Mesodermal cell (in vitro differentiated cells): ENCODE results near the gene LUC7L3. TPM values are rescaled to one million over a fixed set of nuclear protein-coding genes. Genes with fewer than 3 reads are reported as not detected.

Experiments
- H3K27ac ChIP-seq: 2 replicates; pipeline ENCODE4 v1.7.0; 2013; ENCODE audit warnings: mild to moderate bottlenecking, low read depth, low read length, moderate library complexity; ENCODE audit not compliant: severe bottlenecking
- H3K36me3 ChIP-seq: 2 replicates; pipeline ENCODE4 v1.7.1; 2013; ENCODE audit warnings: mild to moderate bottlenecking, low read length, moderate library complexity; ENCODE audit not compliant: control insufficient read depth, insufficient read depth
- H3K4me1 ChIP-seq: one replicate; pipeline ENCODE4 v1.7.1; 2013; ENCODE audit warnings: mild to moderate bottlenecking, low read length; ENCODE audit not compliant: insufficient read depth, control insufficient read depth, poor library complexity, severe bottlenecking
- H3K4me3 ChIP-seq: 2 replicates; pipeline ENCODE4 v1.7.0; 2013; ENCODE audit warnings: low read length, control low read depth, mild to moderate bottlenecking; ENCODE audit not compliant: insufficient read depth, poor library complexity, severe bottlenecking; ENCODE audit errors: extremely low read depth
- H3K9me3 ChIP-seq: 2 replicates; pipeline ENCODE4 v1.7.1; 2013; ENCODE audit warnings: mild to moderate bottlenecking, low read length, moderate library complexity; ENCODE audit not compliant: control insufficient read depth
- WGBS, 2 experiments: methylation state at CpG; one replicate each; pipeline ENCODE4 v1.1.5; 2013; ENCODE audit warnings: missing lambda C conversion rate in 2 of 2; ENCODE audit not compliant: insufficient coverage in 2 of 2; 5-methylcytosine and 5-hydroxymethylcytosine counted together
- polyA plus RNA-seq, 2 experiments: library from polyadenylated mRNA; stranded (reverse); fragments of 50-300 nt; gene quantifications; one replicate each; pipeline ENCODE4 v1.2.3, GENCODE V29; 2013

LUC7L3 gene, protein sequence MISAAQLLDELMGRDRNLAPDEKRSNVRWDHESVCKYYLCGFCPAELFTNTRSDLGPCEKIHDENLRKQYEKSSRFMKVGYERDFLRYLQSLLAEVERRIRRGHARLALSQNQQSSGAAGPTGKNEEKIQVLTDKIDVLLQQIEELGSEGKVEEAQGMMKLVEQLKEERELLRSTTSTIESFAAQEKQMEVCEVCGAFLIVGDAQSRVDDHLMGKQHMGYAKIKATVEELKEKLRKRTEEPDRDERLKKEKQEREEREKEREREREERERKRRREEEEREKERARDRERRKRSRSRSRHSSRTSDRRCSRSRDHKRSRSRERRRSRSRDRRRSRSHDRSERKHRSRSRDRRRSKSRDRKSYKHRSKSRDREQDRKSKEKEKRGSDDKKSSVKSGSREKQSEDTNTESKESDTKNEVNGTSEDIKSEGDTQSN
- 147 TPM for polyA plus RNA-seq (2013, experiment 1 of 2)
- polyA plus RNA-seq (2013, experiment 2 of 2) = 164 TPM

- H3K27ac ChIP-seq = peak within 1 kb of the TSS; percentile 99
- H3K36me3 ChIP-seq = peaks cover 12% of the 10 kb centered on the region
- 9 to 13% methylated on average over 44 to 58 of the region's 76 CpGs for WGBS, 2 experiments
- no peaks in the 10 kb centered on the region for H3K9me3 ChIP-seq
- peak within 1 kb of the TSS; percentile 77 for H3K4me3 ChIP-seq
- peaks cover 3% of the 10 kb centered on the region for H3K4me1 ChIP-seq
These were observed at the start of gene LUC7L3 for GRCh38 chr17:50719144-50719923. LUC7L3 (plus strand) TSS chr17:50719603; CDS start chr17:50719733, 130 bp downstream.

DNA sequence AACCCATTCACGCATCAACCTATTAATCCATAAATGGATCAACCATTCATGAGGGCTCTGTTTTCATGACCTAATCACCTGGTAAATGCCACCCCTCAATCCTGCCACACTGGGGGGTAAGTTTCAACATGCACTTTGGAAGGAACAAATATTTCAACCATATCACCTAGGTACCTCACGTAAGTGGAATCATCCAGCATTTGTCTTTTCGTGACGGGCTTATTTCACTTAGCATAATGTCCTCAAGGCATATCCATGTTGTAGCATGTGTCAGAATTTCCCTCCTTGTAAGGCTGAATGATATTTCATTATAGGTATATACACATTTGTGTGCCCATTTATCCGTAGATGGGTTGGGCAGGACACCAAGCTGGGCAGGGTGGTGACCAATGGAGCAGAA is 47.3 kb upstream of the LUC7L3 start:
- no peaks in the 10 kb centered on the region for H3K9me3 ChIP-seq
- H3K36me3 ChIP-seq = no peaks in the 10 kb centered on the region
- H3K4me1 ChIP-seq = peaks cover 16% of the 10 kb centered on the region
- H3K4me3 ChIP-seq = no peak overlapping the region
- 88 to 100% methylated on average over 2 to 3 of the region's 5 CpGs for WGBS, 2 experiments
- H3K27ac ChIP-seq = no peak overlapping the region

GRCh38 chr17:50672831-50673551 is 46.4 kb upstream of the LUC7L3 start:
- Histone ChIP-seq H3K9me3 (no peaks in the 10 kb centered on the region), H3K27ac (no peak overlapping the region), H3K36me3 (no peaks in the 10 kb centered on the region), H3K4me3 (no peak overlapping the region), H3K4me1 (peaks cover 12% of the 10 kb centered on the region)
- 91 to 96% methylated on average over 16 to 19 of the region's 20 CpGs for WGBS, 2 experiments

DNA sequence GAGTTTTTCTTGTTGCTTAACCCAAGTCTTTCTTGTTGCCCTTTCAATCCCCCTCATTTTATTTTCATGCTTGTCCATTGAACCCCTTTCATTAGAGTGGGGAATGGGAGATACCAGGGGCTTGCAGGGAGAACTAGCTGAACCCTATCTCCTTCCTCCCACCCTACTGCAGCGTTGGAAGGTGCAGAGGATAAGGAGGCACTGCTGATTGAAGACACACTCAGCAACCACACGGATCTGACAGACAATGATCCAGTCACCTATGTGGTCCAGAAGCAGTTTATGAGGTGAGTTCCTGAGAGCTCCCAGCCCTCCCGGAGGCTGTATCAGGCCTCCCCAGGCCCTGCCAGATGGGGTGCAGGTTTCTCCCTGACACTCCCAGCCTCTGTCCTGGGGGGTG is 44.2 kb upstream of the LUC7L3 start:
- no peaks in the 10 kb centered on the region for H3K36me3 ChIP-seq
- no peaks in the 10 kb centered on the region for H3K9me3 ChIP-seq
- no peak overlapping the region for H3K4me3 ChIP-seq
- 54 to 80% methylated on average over 1 to 2 of the region's 3 CpGs for WGBS, 2 experiments
- no peak overlapping the region for H3K27ac ChIP-seq
- peaks cover 2% of the 10 kb centered on the region for H3K4me1 ChIP-seq

DNA sequence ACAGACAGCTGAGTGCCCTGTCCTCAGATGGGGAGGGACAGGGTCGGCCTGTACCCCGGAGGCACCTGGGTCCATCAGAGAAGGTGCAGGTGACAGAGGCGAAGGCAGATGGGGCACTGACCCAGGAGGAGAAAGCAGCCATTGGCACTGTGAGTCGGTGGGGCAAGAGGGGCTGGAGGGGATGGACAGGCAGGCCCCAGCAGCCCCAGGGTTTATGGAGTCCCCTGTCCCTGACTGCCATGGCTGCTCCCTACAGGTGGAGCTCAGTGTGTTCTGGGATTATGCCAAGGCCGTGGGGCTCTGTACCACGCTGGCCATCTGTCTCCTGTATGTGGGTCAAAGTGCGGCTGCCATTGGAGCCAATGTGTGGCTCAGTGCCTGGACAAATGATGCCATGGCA is 43.8 kb upstream of the LUC7L3 start:
- Histone ChIP-seq H3K27ac (no peak overlapping the region), H3K4me3 (no peak overlapping the region), H3K36me3 (no peaks in the 10 kb centered on the region), H3K9me3 (no peaks in the 10 kb centered on the region), H3K4me1 (peaks cover under 1% of the 10 kb centered on the region)
- 94% methylated on average over 7 of the region's 7 CpGs for WGBS, 2 experiments

GRCh38 chr17:50676065-50676975 is 43.1 kb upstream of the LUC7L3 start:
- no peak overlapping the region for H3K27ac ChIP-seq
- H3K36me3 ChIP-seq = no peaks in the 10 kb centered on the region
- WGBS, 2 experiments = 88 to 93% methylated on average over 17 to 19 of the region's 24 CpGs
- no peaks in the 10 kb centered on the region for H3K4me1 ChIP-seq
- H3K9me3 ChIP-seq = no peaks in the 10 kb centered on the region
- no peak overlapping the region for H3K4me3 ChIP-seq

DNA sequence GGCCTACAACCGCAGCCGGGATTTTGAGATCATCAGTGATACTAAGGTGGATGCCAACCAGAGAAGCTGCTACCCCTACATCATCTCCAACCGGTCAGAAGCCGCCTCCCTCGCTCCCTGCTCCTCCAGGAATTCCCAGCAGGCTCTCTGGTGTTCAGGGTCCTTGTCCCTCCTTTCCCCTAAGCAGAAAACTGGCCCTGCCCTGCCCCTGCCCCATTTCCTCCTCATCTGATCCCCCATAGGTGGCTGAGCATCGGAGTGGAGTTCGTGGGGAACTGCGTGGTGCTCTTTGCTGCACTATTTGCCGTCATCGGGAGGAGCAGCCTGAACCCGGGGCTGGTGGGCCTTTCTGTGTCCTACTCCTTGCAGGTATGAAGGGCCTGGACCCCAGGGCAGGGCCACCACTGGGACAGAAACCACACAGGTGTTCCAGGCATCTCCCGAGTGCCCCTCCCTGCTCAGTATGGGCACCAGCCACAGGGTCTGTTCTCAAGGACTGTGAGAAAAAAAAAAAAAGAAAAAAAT is 41.5 kb upstream of the LUC7L3 start:
- H3K4me1 ChIP-seq = no peaks in the 10 kb centered on the region
- H3K4me3 ChIP-seq = no peak overlapping the region
- H3K27ac ChIP-seq = no peak overlapping the region
- 89 to 94% methylated on average over 10 to 12 of the region's 12 CpGs for WGBS, 2 experiments
- H3K36me3 ChIP-seq = no peaks in the 10 kb centered on the region
- H3K9me3 ChIP-seq = no peaks in the 10 kb centered on the region

- no peaks in the 10 kb centered on the region for H3K9me3 ChIP-seq
- no peak overlapping the region for H3K4me3 ChIP-seq
- no peaks in the 10 kb centered on the region for H3K4me1 ChIP-seq
- WGBS, 2 experiments = 88 to 94% methylated on average over 9 of the region's 11 CpGs
- H3K27ac ChIP-seq = no peak overlapping the region
- H3K36me3 ChIP-seq = no peaks in the 10 kb centered on the region
These were observed 40.3 kb upstream of the LUC7L3 start for GRCh38 chr17:50679008-50679544.

- H3K36me3 ChIP-seq = no peaks in the 10 kb centered on the region
- H3K4me3 ChIP-seq = no peak overlapping the region
- no peaks in the 10 kb centered on the region for H3K9me3 ChIP-seq
- H3K27ac ChIP-seq = no peak overlapping the region
- WGBS, 2 experiments = 86 to 99% methylated on average over 5 of the region's 5 CpGs
- no peaks in the 10 kb centered on the region for H3K4me1 ChIP-seq
These were observed 39.3 kb upstream of the LUC7L3 start for GRCh38 chr17:50680126-50680525.
